Astrocyte (in vitro differentiated cells and primary cell): ENCODE results near the gene GAPT.

Experiments used
- CTCF ChIP-seq: IDR thresholded peaks from 2 replicates; pipeline ENCODE4 v1.5.1; 2011; ENCODE audit warnings: low read depth, mild to moderate bottlenecking, inconsistent platforms, low read length, moderate library complexity; ENCODE audit not compliant: insufficient read depth
- EZH2 ChIP-seq: IDR thresholded peaks from 2 replicates; pipeline ENCODE4 v1.6.1; 2012; ENCODE audit warnings: mild to moderate bottlenecking, low read length, inconsistent platforms; ENCODE audit not compliant: insufficient read depth

- TF ChIP-seq CTCF (no peak), EZH2 (no peak)
These were observed 10.1 kb upstream of the GAPT start for GRCh38 chr5:58481066-58481676.
